HCT116 (cell line): Measurements from ENCODE around the gene SMCO4. TPM values are rescaled to one million over a fixed set of nuclear protein-coding genes. Genes with fewer than 3 reads are reported as not detected.

Experiments
- ATAC-seq: fragments of 200-7000 bp; cut with Tn5 transposase; 2 replicates; pipeline ENCODE4 v1.9.1; 2020; ENCODE audit warnings: mild to moderate bottlenecking, moderate library complexity
- BruUV-seq: library from RNA; stranded (reverse); fragments of 400-500 nt; replicated peaks from 2 replicates; lab custom pipeline; 2021; lab: Mats Ljungman, UMichigan
- CTCF ChIA-PET: fragments of 300-600 bp; sonication (Branson Sonifier 250); formaldehyde crosslinking; loops from one replicate; lab custom pipeline; 2021; ENCODE audit warnings: antibody characterized with exemption; lab: Charles Lee
- POLR2A ChIA-PET: fragments of 300-600, 350-600 bp; sonication (Branson Sonifier 250); formaldehyde crosslinking; loops from one replicate; lab custom pipeline; 2021; ENCODE audit warnings: antibody characterized with exemption; lab: Charles Lee
- RAD21 ChIA-PET, 2 experiments: fragments of 300-600 bp; sonication (Branson Sonifier 250); formaldehyde crosslinking; loops; one replicate each; lab custom pipeline; 2023; ENCODE audit warnings: low total read pairs in 2 of 2; ENCODE audit not compliant: uncharacterized antibody in 2 of 2, unreplicated experiment in 2 of 2, low non-redundant PET in 1 of 2; lab: Charles Lee
- DNase-seq: peaks from one replicate; pipeline ENCODE4 v3.0.0-alpha.2; 2010; ENCODE audit warnings: low read depth, low spot score
- H2AFZ ChIP-seq: fragments of 200-600 bp; shearing (Covaris generic), sonication (generic); 2 replicates; pipeline ENCODE4 v1.6.1; 2017; ENCODE audit warnings: low read depth, mixed run types, mixed read lengths, antibody characterized with exemption, low read length; ENCODE audit not compliant: poor library complexity, severe bottlenecking
- H3K27ac ChIP-seq: 2 replicates; pipeline ENCODE4 v1.5.1; 2012; ENCODE audit warnings: low read depth, low read length
- H3K27me3 ChIP-seq: fragments of 200-600 bp; sonication (generic); 2 replicates; pipeline ENCODE4 v1.6.1; 2016; ENCODE audit warnings: mixed run types, low read length, mixed read lengths; ENCODE audit not compliant: insufficient read depth
- H3K36me3 ChIP-seq, 2 experiments: fragments of 200-500 bp in 1 of 2; fragments of 200-600 bp in 1 of 2; sonication (Bioruptor generic) in 1 of 2; sonication (generic) in 1 of 2; 2 replicates each; pipeline versions ENCODE4 v1.5.1 to v1.6.1; 2014 to 2016; ENCODE audit warnings: low read length in 2 of 2, inconsistent platforms in 1 of 2, mixed read lengths in 1 of 2, mixed run types in 1 of 2; ENCODE audit not compliant: insufficient read depth in 2 of 2, control insufficient read depth in 1 of 2
- H3K4me1 ChIP-seq, 2 experiments: fragments of 200-600 bp in 1 of 2; sonication (generic) in 1 of 2; 2 replicates each; pipeline versions ENCODE4 v1.5.1 to v1.6.1; 2012 to 2017; ENCODE audit warnings: low read length in 2 of 2, inconsistent platforms in 1 of 2, mild to moderate bottlenecking in 1 of 2, mixed read lengths in 1 of 2, mixed run types in 1 of 2, moderate library complexity in 1 of 2; ENCODE audit not compliant: insufficient read depth in 2 of 2, control insufficient read depth in 1 of 2
- H3K4me2 ChIP-seq: fragments of 200-600 bp; sonication (generic); 2 replicates; pipeline ENCODE4 v1.6.1; 2017; ENCODE audit warnings: mixed run types, low read length, mixed read lengths
- H3K4me3 ChIP-seq, 2 experiments: fragments of 200-600 bp in 1 of 2; sonication (generic) in 1 of 2; replicated peaks in 1 of 2; 2 replicates each; pipeline ENCODE4 v1.5.1; 2011 to 2016; ENCODE audit warnings: low read length in 2 of 2, control low read depth in 1 of 2, low read depth in 1 of 2, mild to moderate bottlenecking in 1 of 2, mixed read lengths in 1 of 2, mixed run types in 1 of 2
- H3K79me2 ChIP-seq: fragments of 200-600 bp; sonication (generic); 2 replicates; pipeline ENCODE4 v1.6.1; 2017; ENCODE audit warnings: mild to moderate bottlenecking, mixed run types, low read length, moderate library complexity, mixed read lengths; ENCODE audit not compliant: insufficient read depth
- H3K9ac ChIP-seq: fragments of 200-600 bp; sonication (generic); 2 replicates; pipeline ENCODE4 v1.6.1; 2016; ENCODE audit warnings: low read length, mixed read lengths
- H3K9me2 ChIP-seq: fragments of 200-600 bp; sonication (generic), shearing (Covaris generic); 2 replicates; pipeline ENCODE4 v1.6.1; 2017; ENCODE audit warnings: mixed run types, mild to moderate bottlenecking, moderate library complexity; ENCODE audit not compliant: insufficient read depth
- H3K9me3 ChIP-seq, 2 experiments: fragments of 200-500 bp in 1 of 2; fragments of 200-600 bp in 1 of 2; sonication (Bioruptor generic) in 1 of 2; sonication (generic) in 1 of 2; 2 replicates each; pipeline ENCODE4 v1.6.1; 2014 to 2017; ENCODE audit warnings: low read length in 2 of 2, mixed read lengths in 2 of 2, inconsistent platforms in 1 of 2, low read depth in 1 of 2, mild to moderate bottlenecking in 1 of 2, mixed run types in 1 of 2, moderate library complexity in 1 of 2; ENCODE audit not compliant: control insufficient read depth in 1 of 2, insufficient read depth in 1 of 2
- H4K20me1 ChIP-seq: fragments of 200-600 bp; sonication (generic), shearing (Covaris generic); 2 replicates; pipeline ENCODE4 v1.6.1; 2017; ENCODE audit warnings: mixed run types, mild to moderate bottlenecking, moderate library complexity; ENCODE audit not compliant: insufficient read depth
- FOSL1 ChIP-seq: IDR thresholded peaks from 2 replicates; pipeline ENCODE4 v1.6.1; 2012; ENCODE audit warnings: low read depth
- JUND ChIP-seq: IDR thresholded peaks from 2 replicates; pipeline ENCODE4 v1.6.1; 2012
- SIN3A ChIP-seq: IDR thresholded peaks from 2 replicates; pipeline ENCODE4 v1.6.1; 2012; ENCODE audit warnings: low read depth
- SRF ChIP-seq: IDR thresholded peaks from 2 replicates; pipeline ENCODE4 v1.6.1; 2012; ENCODE audit warnings: low read depth
- intact Hi-C: fragments of 100-400 bp; cut with micrococcal nuclease; formaldehyde crosslinking; loops from 2 replicates; pipeline ENCODE4 v1.10.0; 2022
- total RNA-seq: library from RNA; stranded (reverse); gene quantifications from one replicate; pipeline ENCODE4 v1.2.1, GENCODE V29; 2021; ENCODE audit not compliant: unreplicated experiment
- TF ChIP-seq, protein P1 (sequence below): IDR thresholded peaks from 2 replicates; pipeline ENCODE4 v1.6.1; 2012
- TF ChIP-seq, protein P2 (sequence below): IDR thresholded peaks from 2 replicates; pipeline ENCODE4 v1.6.1; 2011; ENCODE audit warnings: mild to moderate bottlenecking, low read length, moderate library complexity; ENCODE audit not compliant: insufficient replicate concordance; ENCODE audit errors: extremely low read depth

The SMCO4 gene
- total RNA-seq, 1 experiment from 2014 or later, result 23.1 TPM

DNA sequence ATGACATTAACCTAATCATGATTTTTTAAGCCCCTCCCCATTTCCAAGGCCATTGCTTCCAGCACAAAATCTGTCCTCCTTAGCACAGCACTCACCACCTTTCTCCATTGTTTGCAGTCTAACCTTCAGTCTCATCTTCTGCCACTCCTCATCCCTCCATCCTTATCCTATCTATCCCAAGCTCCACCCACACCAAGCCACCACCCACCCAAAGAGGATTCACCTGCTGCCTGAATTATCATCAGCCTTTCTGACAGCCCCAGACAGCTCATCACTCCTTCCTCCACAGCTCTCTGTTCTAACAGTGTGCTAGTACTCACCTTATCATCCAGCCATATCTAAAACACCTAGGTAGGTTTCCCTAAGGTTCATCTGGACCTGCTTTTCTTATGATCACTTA, 20.7 kb upstream of the SMCO4 start (continued):
- TF ChIP-seq SRF (no peak), JUND (no peak)

DNA sequence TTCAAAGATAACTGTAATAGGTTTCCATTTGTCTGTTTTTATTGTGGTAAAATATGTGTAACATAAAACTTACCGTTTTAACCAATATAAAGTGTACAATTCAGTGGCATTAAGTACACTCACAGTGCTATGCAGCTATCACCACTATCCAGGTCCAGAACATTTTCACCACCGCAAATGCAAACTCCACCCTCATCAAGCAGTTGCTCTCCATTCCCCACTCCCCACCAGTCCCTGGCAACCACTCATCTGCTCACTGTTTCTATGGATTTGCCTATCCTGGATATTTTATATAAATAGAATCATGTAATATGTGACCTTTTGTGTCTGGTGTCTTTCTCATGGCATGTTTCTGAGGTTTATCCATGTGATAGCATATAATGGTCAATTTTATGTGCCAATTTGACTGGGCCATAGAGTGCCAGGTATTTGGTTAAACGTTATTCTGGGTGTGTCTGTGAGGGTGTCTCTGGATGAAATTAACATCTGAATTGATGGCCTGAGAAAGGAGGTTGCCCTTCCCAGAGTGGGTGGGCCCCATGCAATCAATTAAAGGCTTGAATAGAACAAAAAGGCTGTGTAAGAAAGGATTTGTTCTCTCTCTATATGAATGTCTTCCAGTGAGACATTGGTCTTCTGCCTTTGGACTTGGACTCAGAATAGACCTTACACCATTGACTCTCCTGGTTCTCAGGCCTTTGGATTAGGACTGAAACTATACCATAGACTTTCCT, 17.2 kb upstream of the SMCO4 start:
- H3K4me1 ChIP-seq, result no peaks in the 10 kb centered on the region
- no peaks in the 10 kb centered on the region for H3K27me3 ChIP-seq
- no peaks in the 10 kb centered on the region for H3K79me2 ChIP-seq
- H3K9me3 ChIP-seq, result no peaks in the 10 kb centered on the region
- H3K36me3 ChIP-seq, result no peaks in the 10 kb centered on the region
- no peak overlapping the region for H3K9ac ChIP-seq
- CTCF ChIA-PET, result no interaction called here
- DNase-seq, result no peak
- H4K20me1 ChIP-seq, result no peaks in the 10 kb centered on the region
- RAD21 ChIA-PET, result no interaction called here
- no peak for ATAC-seq
- H3K27ac ChIP-seq, result no peak overlapping the region
- no TSS peak for BruUV-seq
- H3K4me3 ChIP-seq, result no peak overlapping the region
- intact Hi-C loops, result no loop called here
- no peak overlapping the region for H3K4me2 ChIP-seq
- POLR2A ChIA-PET, result no interaction called here
- no peak overlapping the region for H2AFZ ChIP-seq
- no peaks in the 10 kb centered on the region for H3K9me2 ChIP-seq
- TF ChIP-seq, protein P1, sequence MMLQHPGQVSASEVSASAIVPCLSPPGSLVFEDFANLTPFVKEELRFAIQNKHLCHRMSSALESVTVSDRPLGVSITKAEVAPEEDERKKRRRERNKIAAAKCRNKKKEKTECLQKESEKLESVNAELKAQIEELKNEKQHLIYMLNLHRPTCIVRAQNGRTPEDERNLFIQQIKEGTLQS, result no peak
- TF ChIP-seq, protein P2, sequence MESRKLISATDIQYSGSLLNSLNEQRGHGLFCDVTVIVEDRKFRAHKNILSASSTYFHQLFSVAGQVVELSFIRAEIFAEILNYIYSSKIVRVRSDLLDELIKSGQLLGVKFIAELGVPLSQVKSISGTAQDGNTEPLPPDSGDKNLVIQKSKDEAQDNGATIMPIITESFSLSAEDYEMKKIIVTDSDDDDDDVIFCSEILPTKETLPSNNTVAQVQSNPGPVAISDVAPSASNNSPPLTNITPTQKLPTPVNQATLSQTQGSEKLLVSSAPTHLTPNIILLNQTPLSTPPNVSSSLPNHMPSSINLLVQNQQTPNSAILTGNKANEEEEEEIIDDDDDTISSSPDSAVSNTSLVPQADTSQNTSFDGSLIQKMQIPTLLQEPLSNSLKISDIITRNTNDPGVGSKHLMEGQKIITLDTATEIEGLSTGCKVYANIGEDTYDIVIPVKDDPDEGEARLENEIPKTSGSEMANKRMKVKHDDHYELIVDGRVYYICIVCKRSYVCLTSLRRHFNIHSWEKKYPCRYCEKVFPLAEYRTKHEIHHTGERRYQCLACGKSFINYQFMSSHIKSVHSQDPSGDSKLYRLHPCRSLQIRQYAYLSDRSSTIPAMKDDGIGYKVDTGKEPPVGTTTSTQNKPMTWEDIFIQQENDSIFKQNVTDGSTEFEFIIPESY, result no peak
- no peak for TF ChIP-seq FOSL1
- TF ChIP-seq SIN3A, result no peak
